SK-N-DZ (cell line): ENCODE measurements around the gene ARL6IP4. TPM values are rescaled to one million over a fixed set of nuclear protein-coding genes. Genes with fewer than 3 reads are reported as not detected.
A peak's percentile ranks its signal among the peaks of the same experiment; 100 is the strongest.
"Not testable (repeated sequence)": the region's sequence is repeated elsewhere in the genome, so short reads cannot be mapped to it uniquely, and the experiment has no call there.

Source experiments
- DNase-seq: peaks from one replicate; pipeline ENCODE4 v3.0.0-alpha.2; 2015; ENCODE audit warnings: low spot score
- polyA plus RNA-seq, 2 experiments: library from polyadenylated mRNA; depleted of rRNA; stranded (reverse); fragments of >200 nt; gene quantifications; 2 replicates each; pipeline ENCODE4 v1.2.3, GENCODE V29; 2014

ARL6IP4 gene
- 290 and 383 TPM in 2 replicates for polyA plus RNA-seq (2014; cell fraction: cytosol; rRNA removed)
- polyA plus RNA-seq (2014; cell fraction: nucleus; rRNA removed): 441 and 504 TPM in 2 replicates

DNA sequence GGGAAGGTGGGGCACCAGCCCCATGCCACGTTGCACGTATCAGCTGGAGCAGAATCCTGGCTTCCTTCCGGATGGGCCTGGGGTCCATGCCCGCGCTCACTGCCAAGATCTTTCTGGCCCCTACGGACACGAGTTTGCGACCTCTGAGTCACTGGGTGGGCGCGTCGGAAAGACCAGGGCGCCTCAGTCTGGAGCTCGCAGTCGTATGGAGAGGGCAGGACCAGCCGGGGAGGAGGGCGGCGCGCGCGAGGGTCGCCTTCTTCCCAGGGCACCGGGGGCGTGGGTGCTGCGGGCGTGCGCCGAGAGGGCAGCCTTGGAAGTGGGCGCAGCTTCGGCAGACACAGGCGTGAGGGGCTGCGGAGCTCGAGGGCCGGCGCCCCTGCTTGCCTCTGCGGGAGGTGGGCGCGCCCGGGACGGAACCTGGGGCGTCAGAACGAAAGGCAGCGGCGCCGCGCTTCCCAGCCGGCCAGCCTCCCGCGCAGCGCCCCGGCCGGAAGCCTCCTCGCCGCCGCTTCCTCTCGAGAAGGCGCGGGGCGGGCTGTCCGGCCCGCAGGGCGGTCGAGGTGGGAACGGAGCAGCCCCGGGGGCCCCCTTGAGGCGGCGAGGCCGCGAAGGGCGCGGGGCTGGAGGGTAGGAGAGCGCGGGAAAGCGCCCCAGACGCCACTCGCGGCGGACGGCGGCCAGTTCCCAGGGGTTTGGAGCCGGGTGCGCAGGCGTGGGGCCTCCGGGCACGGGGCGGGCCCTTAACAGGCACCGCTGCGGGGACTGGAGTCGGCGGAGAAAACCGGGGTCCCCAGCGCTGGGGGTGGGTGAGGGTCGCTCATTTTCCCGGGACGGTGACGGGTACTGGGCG is at the start of gene ARL6IP4:
Gene ARL6IP4, plus strand, starts transcription at position 499 of the 853 bp plus-strand sequence. CDS start 459 bp downstream, outside the sequence.
- DNase-seq: peak; percentile 66

DNA sequence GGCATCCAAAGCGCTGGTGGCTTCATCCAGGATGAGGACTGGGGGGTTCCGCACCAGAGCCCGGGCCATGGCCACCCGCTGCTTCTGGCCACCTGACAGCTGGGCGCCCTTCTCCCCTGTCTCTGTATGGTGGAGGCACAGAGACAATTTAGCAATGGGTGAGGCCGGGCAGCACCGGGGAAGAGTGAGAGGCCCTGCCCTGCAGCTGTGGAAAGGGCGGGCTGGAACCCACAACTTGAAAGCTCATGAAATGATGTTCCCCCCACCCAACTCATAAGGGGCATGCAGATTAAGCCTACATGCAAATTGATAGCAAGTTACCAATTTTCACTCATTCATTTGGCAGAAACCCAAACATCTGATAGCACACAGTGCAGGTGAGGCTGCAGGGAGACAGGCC is 48.3 kb upstream of the ARL6IP4 start:
- DNase-seq: no peak

DNA sequence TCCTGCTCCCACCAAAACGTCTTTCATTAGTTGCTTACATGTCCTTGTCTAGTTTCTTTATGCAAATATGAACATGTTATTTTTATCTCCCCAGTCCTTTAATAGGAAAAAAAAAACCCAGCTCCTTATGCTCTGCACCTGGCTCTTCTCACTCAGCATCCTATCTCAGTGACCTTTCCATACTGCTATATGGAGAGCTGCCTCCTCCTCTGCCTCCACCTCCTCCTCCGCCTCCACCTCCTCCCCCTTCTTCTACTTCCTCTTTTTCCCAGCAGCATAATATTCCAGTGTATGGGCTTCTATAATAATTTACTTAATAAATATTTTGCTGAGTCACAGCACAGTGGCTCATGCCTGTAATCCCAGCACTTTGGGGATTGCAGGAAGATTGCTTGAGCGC is 45.8 kb upstream of the ARL6IP4 start:
- DNase-seq: no peak

DNA sequence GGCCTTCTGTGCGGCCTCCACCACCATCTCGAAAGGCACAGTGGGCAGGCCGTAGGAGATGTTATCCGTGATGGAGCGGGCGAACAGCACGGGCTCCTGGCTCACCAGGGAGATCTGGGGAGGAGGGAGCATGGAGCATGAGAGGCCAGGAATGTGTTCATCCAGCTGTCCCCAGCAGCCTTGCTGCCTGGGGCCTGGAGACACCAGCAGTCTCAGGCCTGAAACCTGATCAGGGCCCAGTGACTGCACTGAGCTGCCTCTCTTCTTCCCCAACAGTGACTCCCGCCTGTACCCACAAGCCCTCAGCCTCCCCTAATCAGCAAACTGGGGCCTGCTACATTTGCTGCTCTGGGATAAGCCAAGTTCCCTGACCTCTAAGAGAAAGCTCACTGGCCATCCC is 45.2 kb upstream of the ARL6IP4 start:
- peak; percentile 37 for DNase-seq

DNA sequence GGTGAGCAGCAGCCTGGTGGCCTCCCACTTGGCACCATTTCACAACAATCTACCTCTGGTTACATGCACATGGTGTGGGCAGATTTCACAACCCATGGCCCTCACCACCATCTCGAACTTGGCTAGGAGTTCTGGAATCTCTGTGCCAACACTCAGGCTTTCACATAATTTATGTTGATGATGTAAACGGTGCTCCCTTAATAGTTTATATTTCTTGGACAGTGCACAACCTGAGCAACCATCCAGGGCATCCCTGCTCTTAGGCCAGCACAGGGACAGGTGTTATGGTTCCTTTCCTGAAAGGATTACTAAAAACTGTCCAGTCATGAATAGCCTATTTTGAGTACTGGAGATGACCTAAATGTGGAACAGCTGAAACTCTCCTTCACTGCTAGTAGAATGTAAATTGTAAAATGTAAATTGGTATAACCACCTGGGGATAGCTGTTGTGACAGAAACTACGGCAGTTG is 42.8 kb upstream of the ARL6IP4 start:
- DNase-seq: no peak

DNA sequence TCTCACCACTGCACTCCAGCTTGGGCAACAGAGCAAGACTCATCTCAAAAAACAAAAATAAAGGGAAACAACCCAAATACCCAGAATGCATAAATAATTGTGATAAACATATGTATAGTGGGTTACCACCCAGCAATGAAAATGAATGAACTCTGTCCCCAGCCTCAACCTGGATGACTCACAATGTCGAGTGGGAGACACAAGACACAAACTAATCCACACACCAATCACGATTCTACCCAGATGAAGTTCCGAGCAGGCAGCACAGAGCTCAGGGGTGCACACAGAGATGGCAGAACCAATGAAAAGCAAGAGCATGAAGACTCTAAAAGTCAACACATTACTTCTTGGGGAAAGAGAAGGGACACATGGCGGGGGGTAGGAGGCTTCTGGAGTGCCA is 41.4 kb upstream of the ARL6IP4 start:
- no peak for DNase-seq

DNA sequence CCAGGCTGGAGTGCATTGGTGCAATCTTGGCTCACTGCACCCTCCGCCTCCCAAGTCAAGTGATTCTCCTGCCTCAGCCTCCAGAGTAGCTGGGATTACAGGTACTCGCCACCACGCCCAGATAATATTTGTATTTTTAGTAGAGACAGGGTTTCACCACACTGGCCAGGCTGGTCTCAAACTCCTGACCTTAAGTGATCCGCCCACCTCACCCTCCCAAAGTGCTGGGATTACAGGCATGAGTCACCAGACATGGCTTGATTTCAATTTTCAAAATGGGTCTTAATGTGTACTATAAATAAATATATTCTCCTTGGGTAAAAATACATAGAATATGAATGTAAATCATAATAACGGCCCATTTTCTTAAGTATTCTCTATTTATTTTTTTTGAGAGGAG is 39.1 kb upstream of the ARL6IP4 start:
- DNase-seq: not testable (repeated sequence)

DNA sequence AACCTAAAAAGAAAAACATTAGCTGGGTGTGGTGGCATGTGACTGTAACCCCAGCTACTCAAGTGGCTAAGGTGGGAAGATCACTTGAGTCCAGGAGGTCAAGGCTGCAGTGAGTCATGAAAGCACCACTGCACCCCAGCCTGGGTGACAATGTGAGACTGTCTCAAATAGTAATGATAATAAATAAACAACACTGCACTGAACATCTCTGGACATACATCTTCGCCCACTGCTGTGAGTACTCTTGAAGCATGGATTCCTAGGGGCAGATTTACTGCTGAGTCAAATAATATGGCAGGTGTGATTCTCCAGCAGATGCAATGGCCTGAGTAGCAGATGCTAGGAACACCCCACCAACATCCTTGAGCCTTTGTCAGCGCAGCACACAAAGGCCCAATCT is 37.8 kb upstream of the ARL6IP4 start:
- no peak for DNase-seq

DNA sequence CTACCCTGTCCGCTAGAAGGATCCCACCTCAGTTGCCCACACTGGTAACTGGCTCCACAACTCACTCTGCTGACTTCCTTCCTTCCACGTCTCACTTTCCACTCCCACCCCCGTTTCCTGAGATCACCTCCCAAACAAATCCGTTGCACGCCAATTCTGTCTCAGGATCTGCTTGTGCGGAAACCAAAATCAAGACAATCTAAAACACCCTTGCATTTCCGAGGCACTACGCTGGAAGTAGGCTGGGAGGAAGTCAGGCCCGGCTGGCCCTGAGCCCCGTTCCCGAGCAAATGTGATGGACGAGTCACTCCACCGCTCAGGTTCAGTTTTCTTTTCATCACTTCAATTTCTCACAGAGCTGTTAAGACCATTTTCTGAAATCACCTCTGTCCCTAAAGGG is 37.3 kb upstream of the ARL6IP4 start:
- no peak for DNase-seq

DNA sequence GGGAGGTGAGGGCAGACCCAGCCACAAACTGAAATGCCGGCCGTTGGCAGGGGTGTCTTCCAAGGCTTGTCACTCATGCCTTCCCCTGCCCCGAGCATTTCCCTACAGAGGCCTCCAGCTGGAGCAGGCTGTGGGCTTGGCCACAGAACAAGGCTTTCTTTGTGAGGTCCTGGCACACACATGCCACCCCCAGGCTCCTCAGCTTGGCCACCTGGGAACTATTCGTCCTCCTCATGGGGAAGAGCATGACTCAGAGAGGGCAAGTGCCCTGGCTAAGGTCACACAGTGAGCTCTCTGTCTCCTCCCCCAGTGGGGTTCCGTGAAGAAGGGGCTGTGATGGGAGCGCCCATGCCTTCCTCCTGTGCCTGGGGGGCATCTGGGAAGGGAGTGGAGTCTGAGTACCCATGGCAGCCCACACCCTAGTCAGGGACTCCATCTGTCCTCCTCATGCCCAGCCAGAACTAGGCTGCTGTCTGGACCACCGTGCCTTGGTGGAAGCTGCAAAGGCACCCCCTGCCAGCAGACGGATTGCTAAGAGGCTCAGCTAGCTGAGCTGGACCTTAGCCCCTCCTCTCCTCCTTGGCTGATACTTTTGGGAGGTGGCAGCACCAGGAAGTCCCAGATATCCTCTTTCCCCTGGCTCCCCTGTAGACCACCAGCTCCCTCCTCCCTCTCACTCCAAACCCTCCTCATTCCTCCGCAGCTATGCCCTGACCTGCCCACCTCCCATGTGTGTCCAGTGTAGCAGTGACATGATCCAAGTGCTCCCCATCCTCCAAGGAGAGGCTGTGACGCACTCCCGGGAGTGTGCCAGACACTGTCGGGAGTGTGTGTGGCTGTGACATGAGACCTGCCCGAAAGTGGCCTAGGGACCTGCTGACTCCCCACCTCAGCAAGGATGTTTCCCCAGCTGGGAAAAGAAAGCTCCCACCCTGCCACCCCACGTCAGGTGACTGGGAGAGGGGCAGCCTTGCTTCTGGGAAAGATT is 35.6 kb upstream of the ARL6IP4 start:
- DNase-seq: no peak

DNA sequence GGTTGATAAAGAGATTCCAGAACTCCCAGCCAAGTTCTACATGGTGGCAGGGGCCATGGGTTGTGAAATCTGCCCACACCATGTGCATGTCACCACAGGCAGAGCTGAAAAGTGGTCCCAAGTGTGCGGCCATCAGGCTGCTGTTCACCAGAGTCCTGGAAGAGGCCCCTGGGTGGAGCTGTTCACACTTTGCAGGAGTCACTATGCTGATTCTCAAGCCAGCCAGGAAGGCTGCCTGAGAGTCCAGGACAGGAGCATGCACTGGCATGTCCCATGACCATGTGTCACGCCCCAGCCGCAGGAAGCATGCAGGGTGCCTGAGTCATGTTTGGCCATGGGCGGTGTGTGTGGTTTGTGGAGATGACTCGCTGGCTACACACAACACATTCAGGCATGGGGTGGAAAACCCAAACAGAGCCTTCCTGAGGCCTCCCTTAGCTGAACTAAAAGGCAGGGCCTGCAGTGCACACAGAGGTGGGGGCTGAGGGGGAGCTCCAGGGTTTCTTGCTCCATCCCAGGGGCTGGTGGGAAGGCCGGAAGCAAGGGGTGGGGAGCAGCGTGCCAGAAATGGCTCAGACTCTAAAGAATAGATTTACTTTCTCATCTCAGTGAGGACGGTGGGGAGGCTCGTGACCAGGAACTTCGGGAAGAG is 33.7 kb upstream of the ARL6IP4 start:
- no peak for DNase-seq

DNA sequence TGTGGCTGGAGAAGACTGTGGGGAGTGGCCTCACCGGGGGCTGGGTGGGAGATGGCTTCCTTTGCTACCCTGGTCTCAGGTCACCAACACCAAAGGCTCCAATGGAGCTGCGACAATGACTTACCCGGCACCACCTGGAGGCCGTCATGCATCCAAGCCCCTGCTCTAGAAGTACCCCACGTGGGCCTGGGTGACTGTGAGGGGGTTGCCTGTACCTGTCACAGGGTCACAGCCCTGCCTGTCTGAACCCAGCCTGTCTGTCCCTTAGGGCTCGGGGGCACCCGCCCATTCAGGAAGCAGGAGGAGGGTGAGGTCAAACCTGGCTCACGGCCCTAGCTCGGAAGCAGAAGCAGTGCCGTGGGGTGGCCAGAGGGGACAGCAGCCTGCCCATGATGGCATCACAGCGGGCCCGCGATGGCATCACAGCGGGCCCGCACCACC is 33.1 kb upstream of the ARL6IP4 start:
- DNase-seq: no peak

DNA sequence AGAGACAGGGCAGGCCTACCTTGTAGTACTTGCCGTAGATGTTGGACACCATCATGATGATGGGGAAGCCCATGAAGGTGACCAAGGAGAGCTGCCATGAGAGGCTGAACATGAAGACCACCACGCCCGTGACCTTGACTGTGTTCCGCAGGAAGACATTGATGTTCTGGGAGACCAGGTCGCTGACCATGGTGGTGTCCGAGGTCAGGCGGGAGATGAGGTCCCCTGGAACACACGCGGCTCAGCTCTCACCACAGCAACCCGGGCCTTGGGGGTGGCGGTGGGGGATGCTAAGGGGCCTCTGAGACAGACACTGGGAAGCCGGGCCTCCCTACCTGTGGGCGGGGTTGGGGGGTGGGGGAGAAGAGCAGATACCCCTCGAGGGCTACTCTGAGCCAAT is 31.9 kb upstream of the ARL6IP4 start:
- DNase-seq: no peak

DNA sequence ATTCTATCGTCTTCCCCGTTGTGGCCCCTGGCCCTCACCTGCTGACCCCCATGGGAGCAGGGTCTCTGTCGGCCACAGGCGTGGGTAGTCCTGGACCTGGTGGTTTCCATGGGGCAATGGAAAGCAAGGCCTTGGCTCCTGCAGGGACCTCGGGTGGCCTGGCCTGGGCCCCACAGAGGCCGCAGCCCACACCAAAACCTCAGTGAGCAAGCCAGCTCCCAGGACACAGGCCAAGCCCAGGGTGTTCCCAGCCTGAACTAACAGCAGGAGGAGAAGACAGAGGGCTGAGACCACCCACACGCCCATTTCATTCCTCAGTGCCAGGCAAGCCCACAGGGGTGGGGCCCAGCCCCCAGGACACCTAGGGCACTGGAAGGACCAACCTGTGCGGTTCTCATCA is 31.1 kb upstream of the ARL6IP4 start:
- DNase-seq: no peak

DNA sequence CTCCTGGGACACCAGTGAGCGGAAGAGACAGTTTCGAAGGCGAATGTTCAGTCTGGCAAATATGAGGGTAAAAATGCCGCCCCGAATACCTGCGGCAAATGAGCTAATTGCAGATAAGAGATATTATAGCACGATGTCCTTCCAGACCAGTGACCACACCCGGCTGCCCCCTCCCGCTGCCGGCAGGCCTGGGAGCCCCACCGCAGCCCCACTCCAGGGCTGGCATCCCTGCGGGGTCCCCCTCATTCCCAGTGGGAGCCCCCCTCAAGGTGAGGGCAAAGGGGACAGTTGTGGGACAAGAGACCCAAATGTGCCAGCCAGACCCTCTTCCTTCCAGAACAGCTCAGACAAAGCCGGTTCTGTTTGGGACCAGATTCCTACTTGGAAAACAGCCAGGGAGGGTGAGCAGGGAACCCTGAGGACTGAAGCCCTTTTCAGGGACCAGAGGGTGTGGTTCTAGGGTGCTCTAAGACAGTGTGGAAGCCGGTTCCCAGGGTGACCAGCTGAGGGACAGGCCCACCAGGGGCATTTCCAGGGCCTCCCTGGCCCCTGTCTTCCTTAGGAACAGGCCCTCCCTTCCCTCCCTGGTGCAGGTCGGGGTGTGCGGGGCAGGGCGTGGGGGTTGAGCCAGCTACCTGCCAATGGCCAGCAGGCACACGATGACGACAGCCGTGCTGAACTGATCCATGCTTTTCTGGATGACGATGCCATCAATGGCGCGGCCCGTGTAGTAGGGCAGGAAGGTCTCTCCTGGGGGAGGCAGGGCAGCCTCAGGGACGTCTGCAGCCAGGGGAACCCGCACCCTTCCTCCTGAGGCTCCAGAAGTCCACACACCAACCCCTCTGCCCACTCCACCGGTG is 30.4 kb upstream of the ARL6IP4 start:
- DNase-seq: no peak

DNA sequence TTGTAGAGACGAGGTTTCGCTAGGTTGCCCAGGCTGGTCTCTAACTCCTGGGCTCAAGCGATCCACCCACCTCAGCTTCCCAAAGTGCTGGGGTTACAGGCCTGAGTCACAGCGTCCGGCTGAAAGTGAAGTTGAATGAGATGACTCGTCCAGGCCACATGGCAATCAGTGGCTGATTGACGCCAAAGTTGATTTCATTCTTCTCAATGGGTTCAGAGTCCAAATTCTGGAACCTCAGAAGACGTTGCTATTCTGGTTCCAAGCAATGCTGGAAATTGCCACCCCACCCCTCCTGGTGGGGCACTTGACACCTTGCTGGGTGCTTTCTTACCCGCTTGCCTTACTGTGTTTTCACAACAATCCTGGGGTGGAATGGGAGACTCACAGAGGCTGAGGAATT is 29.1 kb upstream of the ARL6IP4 start:
- no peak for DNase-seq

DNA sequence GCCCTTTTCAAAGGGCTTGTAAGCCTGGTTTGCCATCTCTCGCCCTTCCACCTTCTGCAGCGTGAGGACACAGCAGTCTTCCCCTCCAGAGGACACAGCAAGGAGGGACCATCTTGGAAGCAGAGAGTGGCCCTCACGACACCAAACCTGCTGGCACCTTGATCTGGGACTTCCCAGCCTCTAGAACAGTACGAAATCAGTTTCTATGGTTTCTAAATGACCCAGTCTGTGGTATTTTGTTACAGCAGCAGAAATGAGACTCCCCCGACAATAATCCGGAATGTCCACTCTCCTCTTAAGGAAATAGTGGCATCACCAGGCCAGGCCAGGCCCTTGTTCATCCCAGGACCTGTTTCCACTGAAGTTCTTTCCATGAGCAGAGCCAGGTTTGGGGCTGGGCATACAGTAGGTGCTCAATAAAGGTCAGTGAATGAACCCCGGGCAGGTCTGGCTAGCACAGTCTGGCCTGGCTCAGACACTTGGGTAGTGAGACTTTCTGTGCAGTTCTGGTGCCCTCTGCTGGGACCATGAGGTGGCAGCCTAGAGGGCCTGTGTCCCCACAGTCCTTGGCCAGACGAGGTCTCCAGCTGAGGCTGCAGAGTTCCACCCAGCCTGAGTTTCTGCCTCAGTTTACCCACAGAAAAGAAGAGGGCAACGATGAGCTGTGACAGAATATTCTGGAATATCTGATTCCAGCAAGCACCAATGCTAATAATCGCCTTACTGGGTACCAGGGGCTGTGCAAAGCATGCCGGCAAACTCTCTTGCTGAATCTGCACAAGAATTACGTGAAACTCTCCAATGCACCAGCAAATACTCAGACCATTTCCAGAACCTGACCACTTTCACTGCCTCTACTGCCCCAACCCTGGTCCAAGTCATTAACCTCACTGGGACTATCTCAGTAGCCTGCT is 28.2 kb upstream of the ARL6IP4 start:
- peak; percentile 68 for DNase-seq

DNA sequence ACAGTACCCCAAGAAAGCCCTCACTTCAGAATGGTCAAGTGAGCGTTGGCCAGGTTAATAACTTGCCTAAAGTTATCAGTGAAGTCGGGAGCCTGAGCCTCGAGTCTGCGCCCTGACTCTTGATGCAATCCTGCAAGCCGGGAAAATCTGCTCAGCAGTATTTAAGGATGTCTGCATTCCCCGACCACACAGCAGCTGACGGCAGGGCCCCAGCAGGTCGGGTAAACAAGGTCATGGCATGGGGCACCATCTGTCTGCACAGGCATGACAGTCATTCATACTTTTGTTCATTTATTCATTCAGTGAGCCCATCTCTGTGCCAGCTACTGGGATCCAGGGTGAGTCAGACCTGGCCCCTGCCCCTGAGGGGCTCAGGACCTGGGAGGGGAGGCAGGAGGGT is 25.3 kb upstream of the ARL6IP4 start:
- no peak for DNase-seq

DNA sequence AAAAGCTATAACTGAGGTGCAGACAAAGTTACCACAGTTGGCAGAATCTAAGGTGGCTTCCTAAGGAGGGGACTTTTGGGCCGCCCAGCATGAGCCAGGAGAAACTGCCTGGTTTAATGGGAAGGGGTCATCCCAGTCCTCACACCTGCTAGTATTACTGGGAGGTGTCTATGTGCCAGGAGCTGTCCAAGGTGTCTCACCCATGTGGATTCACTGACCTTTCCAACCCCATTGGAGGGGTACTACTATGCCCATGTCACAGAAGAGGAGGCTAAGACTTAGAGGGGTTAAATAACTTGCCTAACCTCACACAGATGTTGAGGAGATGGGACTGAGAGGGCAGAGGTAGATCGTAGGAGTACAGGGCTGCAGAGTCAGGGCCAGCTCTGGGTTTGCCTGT is 24.4 kb upstream of the ARL6IP4 start:
- no peak for DNase-seq
